KOPT-K1 (cell line): ENCODE data around the gene ANKRD11.

ENCODE experiments used
- H3K27ac ChIP-seq: fragments of 200-600 bp; sonication (generic); 2 replicates; pipeline ENCODE4 v1.5.1; 2016; ENCODE audit warnings: antibody characterized with exemption, mild to moderate bottlenecking, low read depth, low read length; ENCODE audit not compliant: poor library complexity, severe bottlenecking
- H3K36me3 ChIP-seq: fragments of 200-600 bp; sonication (generic); 2 replicates; pipeline ENCODE4 v1.5.1; 2017; ENCODE audit warnings: antibody characterized with exemption, mild to moderate bottlenecking, low read length, moderate library complexity; ENCODE audit not compliant: insufficient read depth
- H3K9me3 ChIP-seq: fragments of 200-600 bp; sonication (generic); 2 replicates; pipeline ENCODE4 v1.5.1; 2017; ENCODE audit warnings: antibody characterized with exemption, low read length, mild to moderate bottlenecking; ENCODE audit not compliant: insufficient read depth, poor library complexity, severe bottlenecking

Gene ANKRD11

DNA sequence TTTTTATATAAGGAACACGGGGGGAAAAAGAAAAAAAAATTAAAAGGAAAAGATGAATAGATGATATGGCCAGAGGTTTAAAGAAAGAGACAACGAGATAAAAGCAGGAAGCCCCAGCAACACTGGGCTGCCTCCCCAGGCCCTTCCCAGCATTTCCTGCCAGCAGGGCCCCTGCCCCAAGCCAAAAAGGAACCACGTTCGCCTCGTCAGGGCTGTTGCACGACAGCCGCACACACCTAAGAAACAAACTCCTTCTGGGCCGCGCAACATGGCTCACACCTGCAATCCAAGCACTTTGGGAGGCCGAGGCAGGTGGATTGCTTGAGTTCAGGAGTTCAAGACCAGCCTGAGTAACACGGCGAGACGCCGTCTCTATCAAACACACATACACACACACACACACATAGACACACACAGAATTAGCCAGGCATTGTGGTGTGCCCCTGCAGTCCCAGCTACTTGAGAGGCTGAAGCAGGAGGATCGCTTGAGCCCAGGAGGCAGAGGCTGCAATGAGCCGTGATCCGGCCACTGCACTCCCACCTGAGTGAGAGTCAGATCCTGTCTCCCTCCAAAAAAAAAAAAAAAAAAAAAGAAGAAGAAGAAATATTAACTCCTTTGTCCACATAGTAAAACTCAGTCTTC is 83.0 kb downstream of the ANKRD11 start:
- Histone ChIP-seq H3K9me3 (no peaks in the 10 kb centered on the region), H3K27ac (peak overlapping the region; percentile 15), H3K36me3 (no peaks in the 10 kb centered on the region; the same call in 1 of the 2 replicates)

- no peaks in the 10 kb centered on the region for H3K9me3 ChIP-seq
- H3K36me3 ChIP-seq: no peaks in the 10 kb centered on the region; the same call in 1 of the 2 replicates
- no peak overlapping the region for H3K27ac ChIP-seq
These were observed 84.0 kb downstream of the ANKRD11 start for GRCh38 chr16:89406277-89406888.

DNA sequence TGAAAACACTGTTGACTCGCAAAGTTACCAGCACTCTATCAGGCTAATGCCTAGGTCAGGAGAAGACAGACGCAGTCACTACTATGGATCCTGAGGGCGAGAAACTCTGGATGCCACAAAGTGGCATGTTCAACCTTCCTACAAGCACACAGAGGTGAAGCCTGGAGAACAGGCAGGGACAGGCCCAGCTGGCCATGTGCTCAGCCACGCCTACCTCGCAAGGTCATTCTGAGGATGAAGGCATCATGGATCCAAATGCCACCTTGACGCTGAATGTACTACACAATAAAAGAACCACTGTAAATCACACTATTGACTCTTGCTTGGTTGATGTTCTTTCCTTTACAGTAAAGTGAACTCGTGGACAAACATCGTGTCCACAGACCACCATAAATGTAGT is 85.8 kb downstream of the ANKRD11 start:
- H3K36me3 ChIP-seq: peaks cover 4% of the 10 kb centered on the region; the same call in 1 of the 2 replicates
- no peaks in the 10 kb centered on the region for H3K9me3 ChIP-seq
- no peak overlapping the region for H3K27ac ChIP-seq

GRCh38 chr16:89402962-89403361 is 87.4 kb downstream of the ANKRD11 start:
- no peak overlapping the region for H3K27ac ChIP-seq
- no peaks in the 10 kb centered on the region for H3K9me3 ChIP-seq
- peaks cover 20% of the 10 kb centered on the region for H3K36me3 ChIP-seq

GRCh38 chr16:89401641-89402445 is 88.5 kb downstream of the ANKRD11 start:
- peaks cover 31% of the 10 kb centered on the region for H3K36me3 ChIP-seq
- H3K27ac ChIP-seq: no peak overlapping the region
- H3K9me3 ChIP-seq: no peaks in the 10 kb centered on the region

GRCh38 chr16:89401205-89401604 is 89.2 kb downstream of the ANKRD11 start:
- peaks cover 34% of the 10 kb centered on the region for H3K36me3 ChIP-seq
- H3K27ac ChIP-seq: no peak overlapping the region
- H3K9me3 ChIP-seq: no peaks in the 10 kb centered on the region

GRCh38 chr16:89400740-89401139 is 89.6 kb downstream of the ANKRD11 start:
- Histone ChIP-seq H3K36me3 (peaks cover 39% of the 10 kb centered on the region), H3K27ac (no peak overlapping the region), H3K9me3 (no peaks in the 10 kb centered on the region)

DNA sequence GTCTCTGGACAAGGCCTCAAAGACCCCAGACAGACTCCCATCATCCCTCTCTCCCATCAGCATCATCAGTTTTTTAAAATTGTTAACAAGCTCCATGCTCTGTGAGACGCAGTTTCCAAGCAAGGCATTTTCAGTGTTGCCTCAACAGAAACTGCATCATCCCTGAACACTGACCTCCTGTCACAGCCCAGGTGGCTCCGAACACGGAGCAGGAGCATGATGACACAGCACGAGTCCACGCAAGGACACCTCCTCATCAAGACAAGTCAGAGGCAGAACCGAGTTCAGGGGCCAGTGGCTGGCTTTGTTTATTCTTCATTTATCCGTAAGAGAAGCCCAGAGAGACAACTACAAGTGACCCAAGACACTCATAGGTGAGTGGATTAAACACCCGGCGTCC is 91.4 kb downstream of the ANKRD11 start:
- Histone ChIP-seq H3K36me3 (peaks cover 49% of the 10 kb centered on the region), H3K27ac (no peak overlapping the region), H3K9me3 (no peaks in the 10 kb centered on the region)

GRCh38 chr16:89397331-89397861 is 93.0 kb downstream of the ANKRD11 start:
- no peak overlapping the region for H3K27ac ChIP-seq
- peaks cover 54% of the 10 kb centered on the region for H3K36me3 ChIP-seq
- H3K9me3 ChIP-seq: no peaks in the 10 kb centered on the region

- Histone ChIP-seq H3K36me3 (peaks cover 59% of the 10 kb centered on the region), H3K27ac (no peak overlapping the region), H3K9me3 (no peaks in the 10 kb centered on the region)
These were observed 94.2 kb downstream of the ANKRD11 start for GRCh38 chr16:89396156-89396555.

DNA sequence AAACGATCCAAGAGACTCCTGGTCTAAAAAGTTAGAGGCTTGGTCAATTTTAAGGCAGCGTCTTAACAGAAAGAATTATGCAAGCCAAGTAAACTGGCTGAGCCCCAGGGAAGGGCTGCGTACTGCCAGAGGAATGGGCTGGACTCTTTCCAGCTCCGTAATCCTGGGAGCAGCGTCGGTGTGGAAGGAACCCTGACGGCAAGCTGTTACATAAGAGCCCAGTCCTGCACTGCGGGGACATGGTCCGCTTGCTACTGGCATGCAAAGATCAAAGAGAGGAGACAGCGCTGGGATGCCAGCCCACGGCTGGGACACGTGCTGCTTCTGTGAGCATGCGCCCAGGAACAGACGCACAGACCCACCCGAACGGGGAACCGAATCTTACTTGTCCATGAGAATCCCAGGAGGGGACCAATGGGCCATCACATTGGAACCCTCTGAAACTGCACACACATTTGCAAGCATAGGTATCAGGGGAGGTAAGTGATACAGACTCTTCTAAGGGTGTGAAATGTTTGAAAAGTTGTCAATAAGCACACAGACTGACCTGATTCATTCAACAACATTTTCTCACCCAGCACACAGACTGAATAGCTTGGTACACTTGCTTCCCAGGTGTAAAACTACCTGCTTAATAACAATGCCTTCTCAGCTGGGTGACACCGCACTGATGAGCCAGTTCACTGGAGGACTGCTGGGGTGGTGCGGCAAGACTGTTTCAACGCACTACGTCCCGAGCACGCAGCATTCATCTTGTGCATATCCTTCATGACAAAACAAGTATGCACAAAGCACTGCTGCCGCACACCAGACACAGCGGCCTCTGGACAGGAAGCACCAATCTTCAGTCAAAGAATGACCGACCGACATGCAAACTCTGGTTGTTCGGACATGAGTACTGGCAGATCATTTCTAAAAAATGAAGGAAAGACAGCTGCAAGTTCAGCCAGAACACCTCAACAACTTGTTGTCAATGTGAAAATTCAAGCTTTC is 94.9 kb downstream of the ANKRD11 start:
- Histone ChIP-seq H3K36me3 (peaks cover 59% of the 10 kb centered on the region), H3K27ac (no peak overlapping the region), H3K9me3 (no peaks in the 10 kb centered on the region)

- Histone ChIP-seq H3K36me3 (peaks cover 48% of the 10 kb centered on the region), H3K27ac (no peak overlapping the region), H3K9me3 (no peaks in the 10 kb centered on the region)
These were observed 96.5 kb downstream of the ANKRD11 start for GRCh38 chr16:89393738-89394406.

- H3K9me3 ChIP-seq: no peaks in the 10 kb centered on the region
- peaks cover 40% of the 10 kb centered on the region for H3K36me3 ChIP-seq
- no peak overlapping the region for H3K27ac ChIP-seq
These were observed 97.3 kb downstream of the ANKRD11 start for GRCh38 chr16:89392881-89393737.
